IPS DF 4.7 (cell line): ENCODE results near the gene SORCS3.

Experiments used
- DNase-seq: peaks from one replicate; pipeline ENCODE4 v3.0.0-alpha.2; 2013; ENCODE audit warnings: low spot score; ENCODE audit errors: extremely low read depth

SORCS3 gene

GRCh38 chr10:105001269-105001668 is 360.2 kb downstream of the SORCS3 start:
- no peak for DNase-seq

GRCh38 chr10:105010411-105011121 is 369.5 kb downstream of the SORCS3 start:
- DNase-seq, result no peak

GRCh38 chr10:105017116-105017515 is 376.0 kb downstream of the SORCS3 start:
- DNase-seq, result no peak

- DNase-seq, result no peak
Observed at GRCh38 chr10:105017691-105018090, 376.6 kb downstream of the SORCS3 start.

GRCh38 chr10:105023211-105024111 is 382.4 kb downstream of the SORCS3 start:
- DNase-seq, result no peak

GRCh38 chr10:105024184-105024583 is 383.1 kb downstream of the SORCS3 start:
- DNase-seq, result no peak

- DNase-seq, result no peak
Observed at GRCh38 chr10:105025092-105025491, 384.0 kb downstream of the SORCS3 start.

- no peak for DNase-seq
Observed at GRCh38 chr10:105026566-105026965, 385.5 kb downstream of the SORCS3 start.

- no peak for DNase-seq
Observed at GRCh38 chr10:105029286-105029685, 388.2 kb downstream of the SORCS3 start.

- DNase-seq, result no peak
Observed at GRCh38 chr10:105037022-105037421, 395.9 kb downstream of the SORCS3 start.

GRCh38 chr10:105041956-105042355 is 400.9 kb downstream of the SORCS3 start:
- DNase-seq, result no peak

GRCh38 chr10:105042906-105043552 is 401.9 kb downstream of the SORCS3 start:
- DNase-seq, result no peak

GRCh38 chr10:105044902-105045301 is 403.8 kb downstream of the SORCS3 start:
- DNase-seq, result no peak

GRCh38 chr10:105056413-105056812 is 415.3 kb downstream of the SORCS3 start:
- no peak for DNase-seq

- no peak for DNase-seq
Observed at GRCh38 chr10:105062951-105063350, 421.9 kb downstream of the SORCS3 start.

- DNase-seq, result peak; percentile 28
Observed at GRCh38 chr10:105063796-105064195, 422.7 kb downstream of the SORCS3 start.

- no peak for DNase-seq
Observed at GRCh38 chr10:105068497-105068896, 427.4 kb downstream of the SORCS3 start.

GRCh38 chr10:105070249-105070648 is 429.2 kb downstream of the SORCS3 start:
- DNase-seq, result no peak

- no peak for DNase-seq
Observed at GRCh38 chr10:105070952-105071351, 429.9 kb downstream of the SORCS3 start.

GRCh38 chr10:105071980-105072379 is 430.9 kb downstream of the SORCS3 start:
- DNase-seq, result no peak

GRCh38 chr10:105073999-105074398 is 432.9 kb downstream of the SORCS3 start:
- no peak for DNase-seq

GRCh38 chr10:105075031-105075430 is 433.9 kb downstream of the SORCS3 start:
- no peak for DNase-seq
